B cell (primary cell): Measurements from ENCODE around the gene EIF3L.

ENCODE experiments used
- CTCF ChIP-seq: fragments of 200-600 bp; IDR thresholded peaks from one replicate; pipeline ENCODE4 v1.8.0; 2022; ENCODE audit warnings: antibody characterized with exemption, mild to moderate bottlenecking
- EZH2 ChIP-seq: IDR thresholded peaks from 2 replicates; pipeline ENCODE4 v1.6.1; 2012; ENCODE audit warnings: borderline replicate concordance, low read depth, mild to moderate bottlenecking, moderate library complexity, low read length; ENCODE audit not compliant: insufficient read depth, poor library complexity, severe bottlenecking

- TF ChIP-seq CTCF (no peak), EZH2 (no peak)
These were observed 58.1 kb downstream of the EIF3L start for GRCh38 chr22:37907036-37907954.
